ENCODE measurements around the gene NFX1.

NFX1 gene

DNA sequence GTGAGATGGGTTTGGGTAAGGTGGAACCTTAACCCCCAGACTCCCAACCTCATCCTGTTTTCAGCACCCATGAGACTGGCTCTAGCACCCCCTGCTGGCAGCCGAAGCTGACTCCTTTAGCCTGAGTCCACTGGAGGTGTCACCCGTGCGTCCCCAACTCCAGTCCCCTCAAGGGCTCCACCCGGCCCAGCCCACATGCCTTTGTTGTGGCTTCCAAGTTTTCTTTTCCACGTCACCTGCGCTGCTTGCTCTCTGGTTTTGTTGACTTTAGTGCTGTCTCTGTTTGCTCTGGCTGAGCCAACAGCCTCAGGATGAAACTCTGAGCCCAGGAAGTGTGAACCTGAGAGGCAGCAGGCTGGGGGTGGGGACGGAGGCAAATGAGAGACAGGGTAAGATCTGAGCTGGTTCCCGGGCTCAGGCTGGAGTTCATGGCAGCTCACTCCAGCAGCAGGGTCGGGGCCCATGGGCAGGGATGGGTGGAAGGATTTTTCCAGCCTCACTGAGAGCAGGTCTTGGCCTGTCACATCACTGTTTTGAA lies 125.3 kb downstream of the NFX1 start:
- TF ChIP-seq, protein P1, sequence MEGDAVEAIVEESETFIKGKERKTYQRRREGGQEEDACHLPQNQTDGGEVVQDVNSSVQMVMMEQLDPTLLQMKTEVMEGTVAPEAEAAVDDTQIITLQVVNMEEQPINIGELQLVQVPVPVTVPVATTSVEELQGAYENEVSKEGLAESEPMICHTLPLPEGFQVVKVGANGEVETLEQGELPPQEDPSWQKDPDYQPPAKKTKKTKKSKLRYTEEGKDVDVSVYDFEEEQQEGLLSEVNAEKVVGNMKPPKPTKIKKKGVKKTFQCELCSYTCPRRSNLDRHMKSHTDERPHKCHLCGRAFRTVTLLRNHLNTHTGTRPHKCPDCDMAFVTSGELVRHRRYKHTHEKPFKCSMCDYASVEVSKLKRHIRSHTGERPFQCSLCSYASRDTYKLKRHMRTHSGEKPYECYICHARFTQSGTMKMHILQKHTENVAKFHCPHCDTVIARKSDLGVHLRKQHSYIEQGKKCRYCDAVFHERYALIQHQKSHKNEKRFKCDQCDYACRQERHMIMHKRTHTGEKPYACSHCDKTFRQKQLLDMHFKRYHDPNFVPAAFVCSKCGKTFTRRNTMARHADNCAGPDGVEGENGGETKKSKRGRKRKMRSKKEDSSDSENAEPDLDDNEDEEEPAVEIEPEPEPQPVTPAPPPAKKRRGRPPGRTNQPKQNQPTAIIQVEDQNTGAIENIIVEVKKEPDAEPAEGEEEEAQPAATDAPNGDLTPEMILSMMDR (conservative IDR thresholded peaks at IDR 0.05; ENCODE audit: control insufficient read depth, insufficient read depth, low read depth, low read length) = peak; percentile 79
- peak; percentile 51 for DNase-seq (ENCODE audit: low read depth)

DNA sequence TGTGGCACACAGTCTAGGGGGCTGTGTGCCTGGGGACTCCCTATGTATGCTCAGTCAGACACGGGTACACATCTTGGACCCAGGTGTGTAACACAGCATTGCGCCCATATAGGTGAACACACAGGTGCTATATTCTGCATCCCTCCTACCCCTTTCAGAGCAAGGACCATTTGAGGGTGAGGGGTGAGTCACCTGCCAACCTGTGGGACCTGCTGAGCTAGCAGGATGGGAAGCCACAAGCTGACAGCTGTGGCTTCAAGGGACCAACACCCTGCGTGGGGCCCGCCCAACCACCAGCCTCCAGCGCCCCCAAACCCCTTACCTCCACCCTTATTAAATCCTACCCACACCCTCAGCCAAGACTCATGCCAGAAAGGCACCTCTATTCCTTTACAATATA lies 126.7 kb downstream of the NFX1 start:
- DNase-seq (ENCODE audit: low read depth) = no peak
- no peak overlapping the region for H3K4me3 ChIP-seq (ENCODE audit: control insufficient read depth, low read depth, low read length)

More for the DNA sequence above, 125.3 kb downstream of the NFX1 start:
- no peak overlapping the region for H3K4me3 ChIP-seq (ENCODE audit: control insufficient read depth, low read depth, low read length)

DNA sequence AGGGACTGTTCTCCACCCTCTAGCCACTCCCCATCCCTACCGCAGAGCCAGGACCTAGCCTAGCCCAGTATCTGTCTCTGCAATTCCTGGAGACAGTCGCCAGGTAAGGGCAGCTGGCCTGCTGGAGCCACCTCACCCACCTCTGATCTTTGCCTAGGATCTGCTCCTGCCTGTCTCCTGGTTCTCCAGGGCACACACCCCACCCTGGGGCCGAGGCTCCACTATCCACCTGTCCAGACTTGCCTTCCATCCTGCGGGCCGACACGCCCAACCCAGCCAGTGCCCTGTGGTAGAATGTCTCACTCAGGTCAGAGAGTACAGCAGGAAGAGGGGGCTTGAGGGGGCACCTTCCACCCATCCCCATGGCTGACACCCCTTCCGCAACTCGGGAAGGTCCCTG lies 127.8 kb downstream of the NFX1 start:
- DNase-seq (ENCODE audit: low read depth) = no peak
- TF ChIP-seq, protein P1 (conservative IDR thresholded peaks at IDR 0.05; ENCODE audit: control insufficient read depth, insufficient read depth, low read depth, low read length) = no peak
- no peak overlapping the region for H3K4me3 ChIP-seq (ENCODE audit: control insufficient read depth, low read depth, low read length)

More for the DNA sequence above, 126.7 kb downstream of the NFX1 start:
- TF ChIP-seq, protein P1 (conservative IDR thresholded peaks at IDR 0.05; ENCODE audit: control insufficient read depth, insufficient read depth, low read depth, low read length) = no peak

DNA sequence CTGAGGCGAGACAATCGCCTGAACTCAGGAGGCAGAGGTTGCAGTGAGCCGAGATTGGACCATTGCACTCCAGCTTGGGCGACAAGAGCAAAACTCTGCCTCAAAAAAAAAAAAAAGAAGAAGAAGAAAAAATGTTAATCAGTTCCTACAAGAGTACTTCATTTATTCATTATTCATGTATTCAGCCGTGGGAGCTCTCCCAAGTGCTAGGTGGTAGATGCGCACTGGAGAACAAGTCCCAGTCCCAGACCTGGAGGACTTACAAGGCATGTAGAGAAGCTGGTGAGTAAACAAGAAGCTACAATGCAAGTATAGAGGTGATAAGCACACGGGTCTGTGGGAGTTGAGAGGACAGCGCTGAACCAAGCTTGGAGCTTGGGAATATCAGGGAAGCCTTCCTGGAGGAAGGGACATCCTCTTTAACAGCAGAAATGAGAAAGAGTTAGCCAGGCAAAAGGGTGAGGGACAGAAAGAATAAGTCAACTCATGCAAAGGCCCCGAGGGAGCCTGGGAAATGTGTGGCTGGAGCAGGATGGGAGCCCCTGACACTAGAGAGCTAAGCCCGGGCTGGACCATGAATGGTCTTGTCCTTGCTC lies 129.5 kb downstream of the NFX1 start:
- TF ChIP-seq, protein P1 (conservative IDR thresholded peaks at IDR 0.05; ENCODE audit: control insufficient read depth, insufficient read depth, low read depth, low read length) = no peak
- no peak overlapping the region for H3K4me3 ChIP-seq (ENCODE audit: control insufficient read depth, low read depth, low read length)
- no peak for DNase-seq (ENCODE audit: low read depth)
